Stimulated activated CD8-positive, alpha-beta memory T cell treated with anti-CD3 and anti-CD28 coated beads, Interleukin-2, amount 100 ng/mL, for 48 hours (primary cell): ENCODE measurements around the gene TSPAN14.
A peak's percentile ranks its signal among the peaks of the same experiment; 100 is the strongest.

Experiments
- DNase-seq, 2 donors: peaks; one replicate each; pipeline ENCODE4 v3.0.0-alpha.2; 2020; ENCODE audit warnings: low read depth in 2 of 2

Gene TSPAN14

DNA sequence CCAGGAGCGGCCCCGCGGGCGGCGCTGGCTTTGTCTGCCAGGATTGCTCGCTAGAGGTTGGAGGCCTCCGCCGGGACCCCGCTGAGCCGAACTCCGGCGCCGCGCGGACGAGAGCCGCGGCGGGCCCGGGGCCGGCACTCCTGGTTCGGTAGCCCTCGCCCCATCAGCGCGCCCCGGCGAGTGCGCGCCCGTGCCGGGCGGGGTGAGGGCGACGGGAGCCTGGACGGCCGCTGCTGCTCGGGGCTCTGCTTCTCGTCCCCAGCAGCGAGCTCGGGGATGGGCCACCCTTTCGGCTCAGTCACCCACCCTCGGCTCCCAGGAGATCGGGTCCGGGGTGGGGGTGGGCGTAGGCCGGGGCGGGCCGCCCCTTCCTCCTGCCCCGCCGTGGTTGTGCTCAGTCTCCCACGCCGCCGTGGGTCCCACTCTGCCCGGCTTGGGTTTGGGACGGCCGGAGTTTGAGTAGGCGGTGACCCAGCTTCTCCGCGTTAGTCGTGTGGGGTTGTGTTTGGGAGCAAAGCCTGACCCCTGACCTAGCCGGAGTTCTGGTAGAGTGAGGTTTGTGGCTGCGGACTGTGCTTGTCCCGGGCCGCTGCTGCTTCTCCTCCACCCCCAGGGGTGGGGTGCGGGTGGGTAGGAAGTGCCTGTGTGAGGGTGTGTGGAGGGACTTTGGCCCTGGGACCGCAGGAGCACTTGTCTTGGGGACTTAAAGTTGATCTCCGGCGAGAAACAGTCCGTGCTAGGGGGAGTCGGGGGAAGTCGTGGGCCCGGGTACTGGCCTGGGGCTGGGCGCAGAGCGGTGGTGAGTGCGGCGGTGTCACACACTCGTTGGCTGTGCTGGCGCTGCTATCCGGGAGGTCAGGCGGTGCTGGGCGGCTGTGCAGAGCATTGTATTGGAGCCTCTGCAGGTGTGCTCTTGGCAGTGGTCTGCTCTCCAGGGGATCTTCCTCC, 677 bp downstream of the TSPAN14 start:
- DNase-seq: no peak

DNA sequence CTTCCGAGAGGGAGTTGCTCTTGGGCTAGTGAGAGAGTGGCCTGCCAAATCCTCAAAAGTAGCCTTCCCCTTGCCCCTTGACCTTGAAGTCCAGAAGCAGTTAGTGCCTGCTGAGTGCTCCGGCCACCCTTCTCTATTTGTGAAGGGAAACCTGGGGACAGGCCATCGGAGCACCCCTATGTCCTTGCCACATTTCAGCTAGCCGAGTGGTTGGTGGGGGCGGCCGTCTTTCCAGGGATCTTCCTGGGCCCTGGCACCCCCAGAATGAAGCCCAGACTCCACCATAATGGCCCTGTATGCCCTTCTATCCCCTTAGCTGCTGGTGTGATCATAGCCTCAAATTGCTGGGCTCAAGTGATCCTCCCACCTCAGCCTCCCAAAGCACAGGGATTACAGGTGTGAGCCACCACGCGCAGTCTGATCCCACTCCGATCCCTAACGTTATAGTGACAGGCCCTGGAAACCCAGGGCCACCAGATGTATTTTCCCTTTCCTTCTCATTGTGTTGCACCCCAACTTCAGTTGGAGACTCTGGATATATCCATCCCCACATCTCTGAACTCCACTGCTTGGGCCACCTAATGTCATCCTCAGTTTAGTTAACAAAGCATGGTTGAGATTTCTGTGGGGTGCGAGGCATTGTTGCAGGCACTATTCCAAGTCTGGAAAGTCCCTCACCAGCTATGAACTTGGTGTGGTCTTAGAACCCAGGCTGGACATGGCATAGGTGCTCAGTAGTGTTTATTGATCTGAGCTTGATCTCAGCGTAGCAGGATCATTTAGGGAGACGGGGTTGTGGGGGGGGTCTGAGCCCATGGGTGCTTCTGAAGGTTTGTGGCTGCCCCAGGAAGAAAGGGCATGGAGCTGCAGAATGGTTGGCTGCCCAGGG, 1.6 kb downstream of the TSPAN14 start:
- DNase-seq: no peak

DNA sequence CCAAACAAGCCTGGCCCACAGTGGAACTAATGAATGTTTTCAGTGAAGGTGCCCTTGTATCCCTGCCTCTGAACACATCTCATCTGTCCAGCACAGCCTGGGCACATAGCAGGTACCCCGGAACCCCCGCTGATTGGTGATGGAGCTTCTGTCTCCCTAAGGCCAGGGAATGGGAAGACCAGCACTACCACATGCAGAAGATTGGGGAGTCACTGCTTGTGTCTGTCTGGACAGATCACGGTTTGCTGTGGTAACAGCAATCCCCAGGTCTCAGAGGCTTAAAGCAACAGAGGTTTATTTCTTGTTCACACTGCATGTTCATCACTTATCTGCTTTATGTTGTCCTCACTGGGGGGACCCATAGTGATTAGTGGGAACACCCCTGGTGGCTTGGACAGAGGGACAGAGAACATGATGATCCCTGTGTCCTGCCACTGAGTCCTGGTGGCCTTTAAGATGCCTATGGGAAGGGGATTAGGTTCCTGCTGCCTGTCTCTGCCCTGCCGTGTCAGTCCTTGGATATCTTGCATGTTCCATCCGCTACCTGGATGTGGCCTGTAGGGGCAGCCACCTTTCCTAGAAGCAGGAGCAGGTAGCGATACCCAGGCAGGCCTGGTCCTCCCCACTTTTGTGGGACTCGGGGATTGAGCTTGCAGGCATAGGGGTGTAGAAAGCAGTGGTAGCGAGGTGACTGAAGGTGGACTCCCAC, 3.6 kb downstream of the TSPAN14 start:
- no peak for DNase-seq

DNA sequence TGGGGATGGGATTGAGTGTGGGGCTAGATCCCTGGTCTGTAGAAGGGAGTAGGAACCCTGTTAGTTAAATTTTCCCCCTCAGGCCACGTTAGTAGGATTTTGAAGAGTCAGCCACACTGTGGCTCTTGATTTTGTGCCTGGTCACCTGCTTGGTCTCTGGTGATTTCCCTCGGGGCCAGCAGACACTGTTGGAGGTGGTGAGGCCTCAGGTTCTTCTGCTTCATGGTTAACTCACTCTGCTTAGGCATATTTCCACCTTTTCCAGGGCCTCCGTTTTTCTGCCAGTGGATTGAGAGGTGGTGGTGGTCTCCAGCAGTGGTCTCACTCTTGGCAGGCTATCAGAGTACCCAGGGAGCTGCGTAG, 4.1 kb downstream of the TSPAN14 start:
- no peak for DNase-seq

DNA sequence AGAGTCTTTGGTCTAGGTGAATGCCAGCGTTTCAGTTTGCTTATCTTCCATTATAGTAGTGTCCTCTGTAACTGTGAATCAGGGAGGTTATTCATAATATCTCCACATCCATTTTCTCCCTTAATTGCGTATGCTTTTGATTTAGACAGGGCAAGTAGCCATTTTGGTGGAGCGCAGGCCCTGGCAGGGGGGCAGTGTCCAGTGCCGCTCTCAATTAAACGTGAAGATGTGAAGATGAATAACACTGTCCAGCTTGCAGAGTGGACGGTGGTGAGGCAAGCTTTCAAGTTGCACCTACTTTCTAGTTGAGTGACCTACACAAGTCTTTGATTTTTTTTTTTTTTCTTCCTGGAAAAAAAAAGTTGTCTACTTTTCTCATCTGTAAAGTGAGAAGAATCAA, 4.5 kb downstream of the TSPAN14 start:
- no peak for DNase-seq

DNA sequence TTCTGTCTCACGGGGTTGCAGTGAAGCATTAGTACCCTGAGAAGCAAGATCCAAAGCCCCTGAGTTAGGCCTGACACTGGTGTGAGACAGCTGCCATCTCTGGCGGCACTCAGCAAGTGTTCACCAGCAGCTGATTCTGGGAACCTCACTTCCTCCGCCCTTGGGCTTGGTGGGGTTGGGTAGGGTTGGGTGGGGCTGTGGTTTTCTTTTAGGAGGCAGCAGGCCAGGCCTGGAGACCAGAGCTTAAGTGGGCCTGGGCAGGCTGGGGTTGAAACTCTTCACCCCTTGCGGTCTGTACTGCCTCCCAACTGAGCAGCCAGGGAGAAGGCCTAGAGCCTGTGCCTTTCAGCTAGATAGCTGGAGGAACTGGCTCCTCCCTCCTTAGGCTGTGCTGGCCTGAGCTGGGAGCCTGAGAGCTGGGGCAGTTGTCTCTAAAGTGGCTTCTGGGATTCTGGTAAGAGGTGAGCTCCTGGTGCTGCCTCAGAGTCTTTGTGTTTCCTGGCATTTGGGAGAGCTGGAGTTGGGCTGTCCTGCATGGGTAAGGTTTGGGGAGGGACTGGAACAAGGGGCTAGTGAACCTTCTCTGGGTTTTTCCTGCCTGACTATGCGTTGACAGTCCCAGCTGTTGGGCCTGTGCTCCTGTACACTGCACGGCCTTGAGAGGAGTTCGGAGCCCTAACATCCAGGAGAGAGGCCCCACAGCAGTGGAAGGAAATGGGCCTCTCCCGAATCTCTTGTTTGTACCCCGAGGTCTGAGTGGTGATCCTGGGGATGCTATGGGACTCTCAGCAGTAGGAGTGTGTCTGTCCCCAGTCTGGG, 5.1 kb downstream of the TSPAN14 start:
- DNase-seq: peak; percentile 58 to 60

DNA sequence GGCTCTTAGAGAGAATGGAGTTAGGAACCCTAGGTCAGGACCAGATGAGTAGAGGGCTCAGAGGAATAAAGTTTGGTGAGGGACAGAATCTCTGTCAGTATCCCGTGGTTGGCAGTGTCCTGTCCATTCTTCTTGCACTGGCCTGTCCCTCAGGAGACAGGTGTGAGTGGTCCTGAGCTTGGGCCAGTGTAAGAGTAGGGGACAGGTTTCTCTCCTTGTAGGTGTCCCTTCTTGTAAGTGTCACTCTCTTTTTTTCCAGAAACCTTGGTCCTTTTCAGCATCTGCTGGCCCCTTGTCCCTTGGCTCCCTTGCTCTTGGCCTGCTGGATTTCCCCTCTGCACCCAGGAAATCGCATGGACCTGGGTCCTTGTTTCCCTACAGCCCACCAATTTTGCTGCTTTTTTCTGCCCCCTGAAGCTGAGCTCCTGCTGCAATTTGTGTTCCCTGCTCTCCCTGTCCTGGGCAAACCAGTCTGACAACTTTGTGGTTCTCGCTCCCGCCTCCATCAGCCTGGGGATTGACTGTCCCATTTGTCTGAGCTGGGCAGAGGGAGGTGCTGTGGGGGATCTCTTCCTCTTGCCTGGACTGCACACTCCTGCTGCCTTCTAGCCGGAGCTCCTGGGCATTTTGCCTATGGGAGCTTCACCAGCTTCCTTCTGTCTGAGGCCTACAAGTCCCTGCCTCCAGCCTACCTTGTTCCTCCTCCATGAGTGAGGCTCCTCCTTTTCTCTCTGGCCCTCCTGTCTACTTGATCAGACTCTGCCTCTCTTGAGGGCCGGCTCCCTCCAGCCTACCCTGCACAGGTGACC, 6.5 kb downstream of the TSPAN14 start:
- no peak for DNase-seq

DNA sequence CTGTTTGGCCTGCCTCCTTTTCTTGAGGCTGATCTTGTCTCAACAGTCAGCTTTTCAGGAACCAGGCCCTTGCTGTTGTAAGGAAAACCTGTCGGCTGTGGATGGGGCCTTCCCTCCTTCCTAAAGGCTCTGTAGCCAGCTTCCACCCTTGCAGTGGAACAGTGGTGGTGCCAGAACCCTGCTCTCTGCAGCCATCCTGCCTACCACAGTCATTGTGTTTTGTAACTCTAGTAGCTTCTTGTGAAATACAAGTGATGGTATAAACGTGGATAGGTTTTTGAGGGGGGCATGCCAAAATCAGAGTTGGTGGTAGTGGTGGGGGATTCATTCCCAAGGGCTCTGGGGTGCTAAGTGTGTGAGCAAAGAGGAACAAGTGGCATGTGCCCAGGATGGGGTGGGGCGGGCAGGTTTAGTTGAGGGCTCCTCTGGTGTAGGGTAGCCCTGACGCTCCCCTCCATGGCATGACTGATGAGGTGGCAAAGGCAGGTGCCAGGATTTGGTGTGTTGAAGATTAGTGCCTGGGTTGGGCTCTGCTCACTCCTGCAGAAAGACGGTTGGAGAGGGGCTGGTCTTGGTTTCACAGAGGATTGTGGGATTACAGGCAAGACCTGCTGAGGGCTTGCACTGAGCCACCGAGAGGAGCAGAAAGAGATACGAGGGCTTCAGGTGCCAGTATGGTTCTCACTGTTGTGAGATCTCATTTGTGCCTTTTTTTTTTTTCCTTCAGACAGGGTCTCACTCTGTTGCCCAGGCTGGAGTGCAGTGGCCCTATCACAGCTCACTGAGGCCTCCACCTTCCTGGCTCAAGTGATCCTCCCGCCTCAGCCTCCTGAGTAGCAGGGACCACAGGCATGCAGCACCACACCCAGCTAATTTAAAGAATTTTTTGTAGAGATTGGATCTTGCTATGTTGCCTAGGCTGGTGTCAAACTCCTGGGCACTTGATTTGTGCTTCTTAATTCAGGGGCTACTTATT, 7.4 kb downstream of the TSPAN14 start:
- DNase-seq: no peak

DNA sequence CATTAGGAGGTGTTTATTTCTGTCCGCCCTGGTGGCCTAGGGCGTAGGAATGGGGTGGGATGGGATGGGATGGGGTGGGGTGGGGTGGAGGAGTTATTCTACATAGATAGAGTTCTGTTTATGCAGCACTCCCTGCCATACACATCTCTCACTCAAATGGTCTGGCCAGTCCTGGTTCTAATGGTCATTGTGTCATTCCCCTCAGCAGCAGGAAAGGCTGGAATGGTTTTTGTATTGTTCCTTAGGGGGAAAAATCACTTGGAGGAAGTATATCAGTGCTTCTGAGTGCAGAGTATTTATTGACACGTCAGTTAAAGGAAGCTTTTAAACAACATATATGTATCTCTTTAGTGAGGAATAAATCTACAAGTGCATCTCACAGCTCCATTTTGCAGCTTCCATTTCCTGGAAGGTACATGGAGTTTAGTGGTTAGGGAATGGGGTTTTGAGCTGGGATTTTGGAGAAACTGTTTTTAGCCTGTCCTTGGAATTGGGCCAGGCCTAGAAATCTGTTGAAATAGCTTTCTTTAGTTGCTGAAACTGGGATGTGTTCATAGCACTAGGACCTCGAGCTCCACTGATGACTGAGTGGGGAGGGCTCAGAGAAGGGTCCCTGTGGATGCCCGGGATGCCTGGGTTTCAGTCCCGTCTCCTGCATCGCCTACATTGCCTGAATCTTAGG, 8.3 kb downstream of the TSPAN14 start:
- DNase-seq: no peak

DNA sequence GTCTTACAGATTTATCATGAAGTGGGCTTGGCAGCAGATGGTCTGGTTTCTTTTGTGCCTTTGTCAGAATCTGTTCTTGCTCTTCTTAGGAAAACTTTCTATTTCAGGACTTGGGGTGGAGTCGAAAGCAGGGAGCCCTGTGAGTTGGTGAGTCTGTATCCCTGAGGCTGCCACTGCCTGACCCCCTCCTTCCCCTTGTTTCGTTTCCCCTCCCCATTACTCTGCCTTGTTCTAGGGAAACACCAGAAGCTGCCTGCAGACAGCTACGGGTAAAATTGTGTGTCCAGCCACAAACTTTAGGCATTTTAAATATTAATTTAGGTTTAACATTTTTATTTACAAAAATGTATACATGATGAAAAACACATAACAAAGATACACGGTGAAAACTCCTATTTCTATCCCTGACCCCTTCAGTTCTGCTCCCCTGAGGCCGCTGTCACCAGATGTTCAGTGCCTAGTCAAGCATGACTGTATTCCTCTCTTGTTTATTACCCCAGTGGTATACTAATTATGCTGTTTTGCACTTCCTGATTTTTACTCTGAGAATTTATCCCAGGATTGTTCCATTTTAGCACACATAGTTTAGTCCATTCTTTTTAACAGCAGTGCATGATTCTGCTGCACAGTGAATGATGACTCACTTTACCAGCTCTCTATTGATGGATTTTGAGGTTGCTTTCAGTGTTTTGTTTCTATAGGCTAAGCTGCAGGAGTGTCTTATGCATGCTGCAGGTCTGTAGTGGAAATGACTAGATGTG, 9.1 kb downstream of the TSPAN14 start:
- no peak for DNase-seq

DNA sequence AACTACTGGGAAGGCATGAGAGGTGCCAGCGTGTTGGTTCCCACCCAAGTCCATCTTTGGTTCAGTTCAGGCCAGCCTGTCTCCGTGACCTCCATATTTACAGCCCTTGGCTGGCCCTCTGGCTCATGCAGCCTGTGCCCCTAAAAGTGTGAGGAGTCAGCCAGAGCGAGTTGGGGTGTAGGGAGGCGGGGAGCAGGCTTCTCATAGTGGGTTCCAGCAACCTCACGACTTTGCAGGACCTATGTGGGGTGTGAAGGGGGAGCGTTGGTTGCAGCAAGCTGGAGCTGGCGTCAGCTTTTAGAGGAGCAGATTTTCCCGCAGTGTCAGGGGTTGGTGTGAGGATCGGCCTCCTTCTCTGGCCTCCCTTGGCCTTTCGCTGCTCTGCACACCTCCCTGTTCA, 9.8 kb downstream of the TSPAN14 start:
- DNase-seq: no peak

DNA sequence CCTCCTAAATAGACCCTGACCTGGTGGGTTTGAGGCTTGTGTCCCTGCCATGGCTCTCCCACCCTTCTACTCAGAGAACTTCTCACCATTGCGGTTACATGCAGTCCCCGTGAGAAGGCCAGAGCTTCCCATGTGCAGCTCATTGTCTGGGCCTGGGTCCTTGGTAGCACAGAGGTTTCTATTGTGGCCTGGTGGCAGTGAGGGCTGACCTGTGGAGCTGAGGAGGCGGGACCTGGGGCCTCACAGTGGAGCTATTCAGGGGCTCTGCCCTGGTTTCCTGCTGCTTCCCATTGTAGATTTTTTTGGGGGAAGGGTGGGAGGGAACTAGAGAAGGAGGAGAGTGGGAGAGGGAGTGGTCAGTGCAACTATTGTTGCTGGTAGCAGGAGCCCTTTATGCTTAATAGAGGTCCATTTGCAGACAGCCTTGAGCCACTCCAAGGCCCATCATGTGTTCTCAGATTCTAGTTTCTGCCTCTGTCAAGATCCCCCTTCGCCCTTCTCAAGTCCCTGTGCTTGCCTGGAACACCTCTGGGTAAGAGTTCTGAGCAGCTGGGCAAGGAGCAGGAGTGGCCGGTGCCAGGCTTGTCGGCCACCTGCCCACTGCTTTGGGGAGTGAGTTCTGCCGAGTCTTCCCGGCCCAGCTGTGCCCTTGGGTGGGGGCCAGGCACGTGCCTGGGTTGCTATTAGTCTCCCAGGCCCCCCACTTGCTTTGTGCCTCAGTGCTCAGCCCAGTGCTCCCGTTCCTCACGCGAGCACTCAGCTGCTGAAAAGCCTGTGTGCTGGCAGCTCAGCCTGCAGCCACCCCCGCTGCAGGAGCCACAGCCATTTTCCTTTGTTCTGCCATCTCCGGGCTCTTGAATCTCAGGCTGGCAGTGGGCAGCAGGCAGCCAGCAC, 10.7 kb downstream of the TSPAN14 start:
- DNase-seq: no peak

DNA sequence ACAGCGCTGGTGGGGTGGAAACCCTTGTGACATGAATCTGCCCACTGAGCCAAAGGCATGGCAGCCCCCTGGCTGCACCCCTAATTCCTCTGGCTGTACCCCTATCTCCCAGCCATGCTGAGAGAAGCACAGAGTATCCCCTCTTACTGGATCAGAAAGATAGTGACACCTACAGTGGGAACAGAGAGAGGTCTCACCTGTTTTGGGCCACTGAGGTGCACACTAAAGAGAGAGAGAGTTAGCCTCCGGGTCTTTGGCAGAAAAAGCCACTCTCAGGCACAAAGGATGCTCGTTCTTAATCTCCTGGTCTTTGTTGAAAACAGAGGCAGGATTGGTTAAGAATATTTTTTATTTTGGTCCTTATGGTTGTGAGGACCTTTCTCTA, 11.3 kb downstream of the TSPAN14 start:
- DNase-seq: no peak

DNA sequence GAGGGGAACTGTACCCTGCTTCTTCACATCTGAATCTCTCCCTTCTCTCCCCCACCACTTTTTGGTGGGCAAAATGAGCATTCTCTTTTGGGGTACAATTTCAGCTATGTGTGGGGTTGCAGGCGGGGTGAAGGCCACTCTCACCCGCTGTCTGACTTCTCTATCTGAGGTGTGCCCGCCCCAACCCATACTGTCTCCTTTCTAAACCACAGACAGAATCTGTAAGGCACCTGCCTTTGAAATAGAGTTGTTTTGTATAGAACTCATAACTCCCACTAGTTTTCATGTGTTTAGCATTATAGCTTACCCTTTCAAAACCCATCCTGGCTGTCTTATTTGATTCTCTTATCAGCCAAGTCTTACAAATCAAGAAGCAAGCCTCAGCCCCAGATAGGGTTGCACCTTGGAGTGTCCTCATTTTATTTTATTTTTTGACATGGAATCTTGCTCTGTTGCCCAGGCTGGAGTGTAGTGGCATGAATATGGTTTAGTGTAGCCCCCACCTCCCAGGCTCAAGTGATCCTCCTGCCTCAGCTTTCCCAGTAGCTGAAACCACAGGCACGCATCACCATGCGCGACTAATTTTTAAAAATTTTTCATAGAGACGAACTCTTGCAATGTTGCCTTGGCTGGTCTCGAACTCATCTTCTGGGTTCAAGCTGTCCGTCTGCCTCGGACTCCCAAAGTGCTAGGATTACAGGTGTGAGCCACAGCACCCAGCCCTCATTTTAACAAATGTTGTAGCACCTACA, 11.9 kb downstream of the TSPAN14 start:
- DNase-seq: no peak

DNA sequence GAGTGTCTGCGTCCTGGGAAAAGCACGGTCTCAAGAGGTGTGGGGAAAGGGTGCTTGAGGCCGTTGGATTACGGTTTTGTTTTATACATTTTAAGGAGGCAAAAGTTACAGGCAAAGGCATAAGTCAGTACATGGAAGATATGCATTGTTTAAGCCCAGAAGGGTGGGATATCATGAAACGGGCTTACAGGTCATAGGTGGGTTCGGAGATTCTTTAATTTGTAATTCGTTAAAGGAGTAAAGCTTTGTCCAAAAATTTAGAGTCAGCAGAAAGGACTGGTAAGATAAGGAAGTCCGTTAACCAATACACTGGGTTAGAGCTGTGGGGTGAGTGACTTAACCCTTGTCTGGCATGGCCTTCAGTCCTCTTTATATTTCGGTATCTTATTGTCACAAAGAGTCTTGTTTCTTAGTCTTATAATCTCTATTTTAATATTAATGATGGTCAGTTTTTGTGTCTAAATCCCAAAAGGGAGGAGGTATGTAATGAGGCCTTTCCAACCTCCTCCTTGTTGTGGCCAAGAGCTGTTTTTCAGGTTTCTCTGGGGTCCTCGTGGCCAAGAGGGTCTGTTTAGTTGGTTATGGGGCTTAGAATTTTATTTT, 12.7 kb downstream of the TSPAN14 start:
- DNase-seq: no peak

DNA sequence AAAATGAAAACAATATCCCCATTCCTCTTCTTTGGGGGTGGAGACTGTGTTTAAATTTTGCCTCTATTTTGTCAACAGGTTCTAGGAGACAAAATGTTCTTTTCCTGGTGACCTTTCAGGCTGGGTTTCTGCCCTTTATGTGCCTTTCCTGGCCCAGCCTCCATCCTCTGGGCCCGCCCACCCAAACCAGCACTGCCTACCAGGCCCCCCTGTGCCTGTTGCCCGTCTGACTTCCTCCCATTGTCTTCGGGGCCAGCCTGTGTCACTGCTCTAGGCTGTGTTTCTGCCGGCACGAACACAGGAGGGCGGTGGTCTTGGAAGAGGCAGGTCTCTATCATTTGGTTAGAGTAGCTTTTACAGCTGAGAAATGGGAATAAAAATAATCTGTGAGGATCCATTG, 13.9 kb downstream of the TSPAN14 start:
- DNase-seq: peak; percentile 57 to 67
